NB4 (cell line): ENCODE results near the gene MYRF.

Experiments used
- CTCF ChIP-seq: IDR thresholded peaks from one replicate; pipeline ENCODE4 v1.5.1; 2012; ENCODE audit warnings: low read depth, low read length
- MAX ChIP-seq: IDR thresholded peaks from 2 replicates; pipeline ENCODE4 v1.6.1; 2011; ENCODE audit warnings: low read depth, low read length
- MYC ChIP-seq: IDR thresholded peaks from 2 replicates; pipeline ENCODE4 v1.6.1; 2011; ENCODE audit warnings: low read depth, low read length
- POLR2A ChIP-seq: IDR thresholded peaks from 2 replicates; pipeline ENCODE4 v1.6.1; 2011; ENCODE audit warnings: mild to moderate bottlenecking; ENCODE audit not compliant: insufficient read length; ENCODE audit errors: extremely low read depth

GRCh38 chr11:61795459-61795858 is 43.0 kb downstream of the MYRF start:
- TF ChIP-seq CTCF (no peak), POLR2A (no peak), MAX (no peak), MYC (no peak)
